Erythroblast (primary cell): Measurements from ENCODE around the gene ASTL.

Source experiments
- GATA1 ChIP-seq: IDR thresholded peaks from 2 replicates; pipeline ENCODE4 v1.6.1; 2011; ENCODE audit warnings: low read depth, mild to moderate bottlenecking, control low read depth, low read length, moderate library complexity
- POLR2A ChIP-seq: IDR thresholded peaks from 2 replicates; pipeline ENCODE4 v1.6.1; 2011; ENCODE audit warnings: mild to moderate bottlenecking, low read length

DNA sequence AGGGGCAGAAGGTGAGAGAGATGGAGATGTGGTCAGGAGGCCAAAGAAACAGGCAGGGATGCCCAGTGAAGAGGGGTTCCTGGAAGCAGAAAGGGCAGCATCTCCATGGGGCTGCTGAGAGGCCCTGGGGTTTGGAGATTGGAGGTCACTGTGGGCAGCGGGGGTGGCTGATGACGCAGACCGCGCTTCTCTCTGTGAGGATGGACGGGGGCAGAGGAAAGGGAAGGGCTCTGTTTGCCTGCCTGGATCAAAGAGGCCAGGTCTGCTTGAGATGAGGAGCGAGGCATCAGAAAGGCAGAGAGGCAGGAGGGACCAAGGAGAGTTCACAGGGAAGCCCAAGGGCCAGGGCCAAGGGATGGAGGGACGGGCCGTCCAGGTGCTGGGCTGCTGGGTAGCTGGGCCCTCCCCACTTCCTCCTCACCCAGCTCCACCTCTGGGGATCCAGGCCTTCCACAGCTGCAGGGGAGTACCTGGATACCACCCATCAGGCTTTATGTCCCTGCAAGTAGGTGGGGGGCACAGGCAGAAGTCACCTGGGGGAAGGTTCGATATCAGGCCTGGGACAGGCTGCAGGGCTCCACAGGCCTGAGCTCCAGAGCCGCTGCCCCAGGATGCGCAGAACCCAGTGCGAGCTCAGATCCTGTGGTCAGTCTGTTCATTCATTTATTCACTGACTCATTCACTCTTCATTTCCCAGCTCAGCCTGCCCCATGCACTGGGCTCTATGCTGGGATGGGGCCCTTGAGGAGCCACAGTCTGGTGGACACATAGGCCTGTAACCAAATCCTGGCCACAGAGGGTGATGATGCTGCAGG is 52.6 kb downstream of the ASTL start:
- TF ChIP-seq POLR2A (no peak), GATA1 (no peak)
